A549 (cell line): Measurements from ENCODE around the gene ALOX15. TPM values are rescaled to one million over a fixed set of nuclear protein-coding genes. Genes with fewer than 3 reads are reported as not detected.
"Not testable (repeated sequence)": the region's sequence is repeated elsewhere in the genome, so short reads cannot be mapped to it uniquely, and the experiment has no call there.

Source experiments
- ATAC-seq, 2 experiments: fragments of 200-7000 bp in 1 of 2; fragments of >200 bp in 1 of 2; cut with Nextera tagmentation in 1 of 2; cut with Tn5 transposase in 1 of 2; 3 replicates each; pipeline versions ENCODE4 v1.8.0 to v1.9.1; 2018 to 2020; ENCODE audit warnings: mild to moderate bottlenecking in 1 of 2, moderate library complexity in 1 of 2
- CTCF ChIA-PET: fragments of 300-600 bp; sonication (Branson Sonifier 250); formaldehyde crosslinking; extraction: SDS; loops from one replicate; lab custom pipeline; 2021; ENCODE audit warnings: antibody characterized with exemption, inconsistent platforms; lab: Yijun Ruan, JAX
- POLR2A ChIA-PET: fragments of 350-600 bp; formaldehyde crosslinking; extraction: SDS; loops from one replicate; lab custom pipeline; 2021; ENCODE audit warnings: antibody characterized with exemption, inconsistent platforms; lab: Yijun Ruan, JAX
- DNase-seq, 2 experiments: peaks; one replicate each; pipeline versions ENCODE4 v3.0.0 to v3.0.0-alpha.2; 2011 to 2016; ENCODE audit warnings: low read depth in 1 of 2, low spot score in 1 of 2
- FAIRE-seq: peaks from 2 replicates; lab custom pipeline; 2011; peaks lifted over from hg19 to GRCh38; lab: Jason Lieb, UNC
- H3K27ac ChIP-seq, 2 experiments: fragments of >200 bp; sonication (Bioruptor Twin); formaldehyde crosslinking; 3 replicates each; pipeline ENCODE4 v1.5.1; 2016 to 2017
- H3K4me1 ChIP-seq: fragments of >200 bp; sonication (Bioruptor Twin); formaldehyde crosslinking; 3 replicates; pipeline ENCODE4 v1.6.1; 2016
- H3K4me2 ChIP-seq: fragments of >200 bp; sonication (Bioruptor Twin); formaldehyde crosslinking; 3 replicates; pipeline ENCODE4 v1.6.1; 2016
- H3K4me3 ChIP-seq: fragments of >200 bp; sonication (Bioruptor Twin); formaldehyde crosslinking; 3 replicates; pipeline ENCODE4 v1.5.1; 2016
- H3K9me3 ChIP-seq: fragments of >200 bp; sonication (Bioruptor Twin); formaldehyde crosslinking; 3 replicates; pipeline ENCODE4 v1.6.1; 2016
- EHF ChIP-seq: fragments of 250-450 bp; sonication (Bioruptor Pico); IDR thresholded peaks from 2 replicates; pipeline ENCODE4 v1.5.0; 2020; ENCODE audit warnings: mild to moderate bottlenecking
- EHMT2 ChIP-seq: fragments of 200-600 bp; sonication (generic); IDR thresholded peaks from 2 replicates; pipeline ENCODE4 v1.6.1; 2016; ENCODE audit warnings: antibody characterized with exemption, low read depth, mild to moderate bottlenecking, moderate library complexity
- EP300 ChIP-seq, 2 experiments: fragments of >200 bp; sonication (Bioruptor Twin); formaldehyde crosslinking; IDR thresholded peaks; 2 replicates in 1 of 2; 3 replicates in 1 of 2; pipeline ENCODE4 v1.6.1; 2016 to 2017
- FOXS1 ChIP-seq: fragments of 250-450 bp; sonication (Bioruptor Pico); IDR thresholded peaks from 2 replicates; pipeline ENCODE4 v1.5.0; 2020; ENCODE audit warnings: mild to moderate bottlenecking, moderate library complexity
- HOXB5 ChIP-seq: fragments of 250-450 bp; sonication (Bioruptor Pico); IDR thresholded peaks from 2 replicates; pipeline ENCODE4 v1.5.0; 2020; ENCODE audit warnings: mild to moderate bottlenecking, moderate library complexity
- JUN ChIP-seq, 2 experiments: fragments of >200 bp; sonication (Bioruptor Twin); formaldehyde crosslinking; IDR thresholded peaks; 2 replicates in 1 of 2; 3 replicates in 1 of 2; pipeline ENCODE4 v1.6.1; 2016 to 2017
- JUNB ChIP-seq: fragments of >200 bp; sonication (Bioruptor Twin); formaldehyde crosslinking; IDR thresholded peaks from 2 replicates; pipeline ENCODE4 v1.6.1; 2016
- MAFK ChIP-seq: fragments of 450-650 bp; IDR thresholded peaks from 2 replicates; pipeline ENCODE4 v1.6.1; 2014; ENCODE audit not compliant: partially characterized antibody
- MAZ ChIP-seq: fragments of 150-350 bp; IDR thresholded peaks from 2 replicates; pipeline ENCODE4 v1.6.1; 2014; ENCODE audit warnings: antibody characterized with exemption, low read depth, low read length, borderline replicate concordance
- MYC ChIP-seq: IDR thresholded peaks from 2 replicates; pipeline ENCODE4 v1.6.1; 2012; ENCODE audit warnings: mild to moderate bottlenecking, inconsistent platforms, low read length, improper control_type of control experiment, borderline replicate concordance
- NR3C1 ChIP-seq: fragments of >200 bp; sonication (Bioruptor Twin); formaldehyde crosslinking; IDR thresholded peaks from 3 replicates; pipeline ENCODE4 v1.6.1; 2017
- RARB ChIP-seq: fragments of 250-450 bp; sonication (Bioruptor Pico); IDR thresholded peaks from 2 replicates; pipeline ENCODE4 v1.8.0; 2021; ENCODE audit warnings: mild to moderate bottlenecking, moderate library complexity
- REST ChIP-seq: fragments of 200-600 bp; sonication (generic); IDR thresholded peaks from 2 replicates; pipeline ENCODE4 v1.6.1; 2016; ENCODE audit warnings: antibody characterized with exemption, mild to moderate bottlenecking, moderate library complexity
- SREBF2 ChIP-seq: fragments of 450-650 bp; IDR thresholded peaks from 2 replicates; pipeline ENCODE4 v1.6.1; 2014; ENCODE audit warnings: mild to moderate bottlenecking, moderate library complexity
- USF2 ChIP-seq: fragments of 450-650 bp; IDR thresholded peaks from 2 replicates; pipeline ENCODE4 v1.6.1; 2014; ENCODE audit warnings: antibody characterized with exemption
- WGBS: methylation state at CpG from one replicate; pipeline ENCODE4 v1.1.6; 2017; ENCODE audit errors: missing lambda C conversion rate; 5-methylcytosine and 5-hydroxymethylcytosine counted together
- polyA plus RNA-seq, 4 experiments: library from polyadenylated mRNA; depleted of rRNA in 3 of 4; stranded (reverse); fragments of >200 nt; fragmentation: RNase III in 1 of 4; extraction: RNeasy Plus Mini Kit Qiagen cat#74134 plus additional on column Dnase treatment in 1 of 4; gene quantifications; 2 replicates in 3 of 4; 3 replicates in 1 of 4; pipeline ENCODE4 v1.2.3, GENCODE V29; 2011 to 2017

ALOX15 gene
- polyA plus RNA-seq, 2 of the 4 experiments (the other 2 are of a cell fraction), result 0.08 to 0.12 TPM

GRCh38 chr17:4655933-4656332, 14.5 kb upstream of the ALOX15 start:
- H3K27ac ChIP-seq, H3K4me1 ChIP-seq, FAIRE-seq, ATAC-seq, POLR2A ChIA-PET, DNase-seq, H3K4me3 ChIP-seq, H3K4me2 ChIP-seq, H3K9me3 ChIP-seq: not testable (repeated sequence)
- CTCF ChIA-PET, result interaction anchor here (1.0 to 1.6 kb wide), 4 partner anchors 10 to 91 kb away, joined by 3 to 4 read pairs (median 4); no protein-coding TSS in a partner anchor
- TF ChIP-seq MAFK, result peak; percentile 37
- 80% methylated on average over 7 of the region's 7 CpGs for WGBS

- FAIRE-seq (peak; percentile 84), DNase-seq (no peak), ATAC-seq (peak in 1 of 2 experiments; percentile 50; a peak in 4 of 6 replicates)
- ChIA-PET CTCF (interaction anchor here (1.2 kb wide), 2 partner anchors 20 to 86 kb away, joined by 3 read pairs; no protein-coding TSS in a partner anchor), POLR2A (no interaction called here)
- Histone ChIP-seq H3K9me3 (no peaks in the 10 kb centered on the region), H3K4me1 (peaks cover 6% of the 10 kb centered on the region; the same call in 1 of the 3 replicates), H3K4me3 (no peak overlapping the region), H3K27ac (no peak overlapping the region), H3K4me2 (no peak overlapping the region)
- TF ChIP-seq NR3C1 (no peak), SREBF2 (no peak), JUNB (no peak), RARB (no peak), JUN (IDR thresholded peaks at IDR 0.05) (no peak), REST (no peak), MAZ (no peak)
- 73% methylated on average over 5 of the region's 5 CpGs for WGBS
Observed at GRCh38 chr17:4652997-4653396, 11.5 kb upstream of the ALOX15 start.

GRCh38 chr17:4648741-4649140, 7.3 kb upstream of the ALOX15 start:
- CTCF ChIA-PET, result interaction anchor here (0.8 to 3.8 kb wide), 10 partner anchors 9 to 232 kb away, joined by 3 to 14 read pairs (median 4); partner anchors contain the start of genes GGT6 and SMTNL2

GRCh38 chr17:4645642-4646041, 4.2 kb upstream of the ALOX15 start:
- TF ChIP-seq EHMT2 (no peak), EP300 (IDR thresholded peaks at IDR 0.05) (no peak), USF2 (0 out of 2 replicates have a peak, but pooled peaks have one; percentile 25), FOXS1 (CRISPR knock-in tag) (no peak), HOXB5 (CRISPR knock-in tag) (no peak)
- no peak for FAIRE-seq
- no peak overlapping the region for H3K27ac ChIP-seq
- CTCF ChIA-PET, result interaction anchor here (0.6 to 1.6 kb wide), 8 partner anchors 11 to 1790 kb away, joined by 3 to 5 read pairs (median 3); no protein-coding TSS in a partner anchor
- no peaks in the 10 kb centered on the region for H3K9me3 ChIP-seq
- 44% methylated on average over 5 of the region's 5 CpGs for WGBS
- H3K4me2 ChIP-seq, result no peak overlapping the region
- peaks cover 13% of the 10 kb centered on the region; the same call in 2 of the 3 replicates for H3K4me1 ChIP-seq
- POLR2A ChIA-PET, result no interaction called here
- no peak overlapping the region for H3K4me3 ChIP-seq
- no peak for DNase-seq
- no peak for ATAC-seq

More at GRCh38 chr17:4648741-4649140, 7.3 kb upstream of the ALOX15 start:
- FAIRE-seq, result no peak
- H3K4me3 ChIP-seq, result no peak overlapping the region
- no peaks in the 10 kb centered on the region for H3K9me3 ChIP-seq
- no peak overlapping the region for H3K27ac ChIP-seq
- H3K4me1 ChIP-seq, result peaks cover 6% of the 10 kb centered on the region; the same call in 1 of the 3 replicates
- WGBS, result 44% methylated on average over 2 of the region's 2 CpGs
- DNase-seq, result no peak
- POLR2A ChIA-PET, result no interaction called here
- TF ChIP-seq MYC (no peak), EHF (CRISPR knock-in tag) (no peak)
- H3K4me2 ChIP-seq, result peak overlapping the region; percentile 15; the same call in 1 of the 3 replicates
- ATAC-seq, result peak; percentile 24 to 48; a peak in 3 of 6 replicates
